HFF-Myc (cell line): ENCODE results near the gene RAB4B.
"Not testable (repeated sequence)": the region's sequence is repeated elsewhere in the genome, so short reads cannot be mapped to it uniquely, and the experiment has no call there.

Experiments used
- DNase-seq: peaks from one replicate; pipeline ENCODE4 v3.0.0-alpha.2; 2011; ENCODE audit warnings: low read depth; ENCODE audit errors: extremely low read depth
- H3K4me3 ChIP-seq: replicated peaks from 2 replicates; pipeline ENCODE4 v1.5.1; 2011; ENCODE audit warnings: low read depth, mild to moderate bottlenecking, control low read depth, low read length
- CTCF ChIP-seq: IDR thresholded peaks from 2 replicates; pipeline ENCODE4 v1.5.1; 2012; ENCODE audit warnings: mild to moderate bottlenecking, low read depth, low read length, control low read depth; ENCODE audit errors: missing control alignments

The RAB4B gene

GRCh38 chr19:40759352-40759751, 18.7 kb upstream of the RAB4B start:
- DNase-seq, result no peak
- no peak for TF ChIP-seq CTCF
- no peak overlapping the region for H3K4me3 ChIP-seq

- no peak for DNase-seq
- TF ChIP-seq CTCF, result no peak
Measured at GRCh38 chr19:40762754-40763470, 15.1 kb upstream of the RAB4B start.

GRCh38 chr19:40763526-40763925, 14.5 kb upstream of the RAB4B start:
- H3K4me3 ChIP-seq, result no peak overlapping the region
- TF ChIP-seq CTCF, result no peak
- DNase-seq, result no peak

More at GRCh38 chr19:40762754-40763470, 15.1 kb upstream of the RAB4B start:
- H3K4me3 ChIP-seq, result no peak overlapping the region

- H3K4me3 ChIP-seq, result no peak overlapping the region
Measured at GRCh38 chr19:40763963-40764362, 14.1 kb upstream of the RAB4B start.

GRCh38 chr19:40766385-40766784, 11.7 kb upstream of the RAB4B start:
- DNase-seq, H3K4me3 ChIP-seq: not testable (repeated sequence)

More at GRCh38 chr19:40763963-40764362, 14.1 kb upstream of the RAB4B start:
- DNase-seq, result no peak
- TF ChIP-seq CTCF, result no peak

GRCh38 chr19:40768869-40769268, 9.2 kb upstream of the RAB4B start:
- no peak overlapping the region for H3K4me3 ChIP-seq
- DNase-seq, result no peak
- no peak for TF ChIP-seq CTCF

- DNase-seq, H3K4me3 ChIP-seq: not testable (repeated sequence)
Measured at GRCh38 chr19:40771101-40771862, 6.8 kb upstream of the RAB4B start.
